Calu3 (cell line): ENCODE data around the gene CYP11A1. TPM values are rescaled to one million over a fixed set of nuclear protein-coding genes. Genes with fewer than 3 reads are reported as not detected.

Experiments
- BruUV-seq: library from RNA; stranded (reverse); fragments of 400-500 nt; replicated peaks from 2 replicates; lab custom pipeline; 2021; lab: Mats Ljungman, UMichigan
- CTCF ChIA-PET: fragments of 300-600 bp; sonication (Branson Sonifier 250); formaldehyde crosslinking; loops from one replicate; lab custom pipeline; 2022; ENCODE audit warnings: antibody characterized with exemption; lab: Charles Lee
- DNase-seq: peaks from one replicate; pipeline ENCODE4 v3.0.0; 2022
- H3K27ac Mint-ChIP-seq: one replicate; pipeline ENCODE4 v1.8.0; 2022; ENCODE audit warnings: mixed read lengths; ENCODE audit not compliant: unreplicated experiment
- H3K27me3 Mint-ChIP-seq: one replicate; pipeline ENCODE4 v1.8.0; 2022; ENCODE audit warnings: mixed read lengths; ENCODE audit not compliant: unreplicated experiment
- H3K36me3 Mint-ChIP-seq: one replicate; pipeline ENCODE4 v1.8.0; 2022; ENCODE audit warnings: mild to moderate bottlenecking, moderate library complexity, mixed read lengths; ENCODE audit not compliant: insufficient read depth, unreplicated experiment
- H3K4me1 Mint-ChIP-seq: one replicate; pipeline ENCODE4 v1.8.0; 2022; ENCODE audit warnings: mild to moderate bottlenecking, low read depth, mixed read lengths; ENCODE audit not compliant: unreplicated experiment
- H3K4me3 Mint-ChIP-seq: one replicate; pipeline ENCODE4 v1.8.0; 2022; ENCODE audit warnings: mild to moderate bottlenecking, low read depth, moderate library complexity, mixed read lengths; ENCODE audit not compliant: unreplicated experiment
- H3K9me3 Mint-ChIP-seq: one replicate; pipeline ENCODE4 v1.8.0; 2022; ENCODE audit warnings: low read depth, mixed read lengths; ENCODE audit not compliant: unreplicated experiment
- intact Hi-C: fragments of 100-400 bp; cut with micrococcal nuclease; formaldehyde crosslinking; loops from one replicate; pipeline ENCODE4 v1.10.0; 2022; ENCODE audit not compliant: unreplicated experiment
- total RNA-seq: library from RNA; stranded (reverse); gene quantifications from 2 replicates; pipeline ENCODE4 v1.2.3, GENCODE V29; 2022
- TF ChIP-seq, protein P1 (sequence below): fragments of 200-600 bp; IDR thresholded peaks from one replicate; pipeline ENCODE4 v1.8.0; 2022; ENCODE audit warnings: antibody characterized with exemption; ENCODE audit not compliant: unreplicated experiment

The CYP11A1 gene
- total RNA-seq, 1 experiment from 2014 or later: not detected

DNA sequence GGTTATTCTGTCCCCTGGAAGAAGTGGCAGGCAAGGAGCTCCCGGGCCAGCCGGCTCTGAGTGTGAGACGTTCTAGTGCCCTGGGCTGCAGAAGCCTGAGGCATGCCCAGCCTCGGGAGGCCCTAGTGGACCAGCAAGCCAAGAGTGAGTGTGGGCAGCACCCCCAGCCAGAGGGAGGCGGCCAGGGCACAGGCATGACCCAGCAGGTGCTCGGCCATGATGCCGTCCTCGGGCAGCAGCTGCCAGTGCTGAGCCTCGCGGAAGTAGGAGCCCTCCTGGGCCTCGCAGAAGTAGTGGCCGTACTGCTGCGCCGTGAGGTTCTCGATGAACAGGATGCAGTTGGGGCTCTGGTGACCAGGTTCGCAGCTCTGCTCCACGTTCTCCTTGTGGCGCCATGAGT lies 43.1 kb upstream of the CYP11A1 start:
- peaks cover 23% of the 10 kb centered on the region for H3K4me1 Mint-ChIP-seq
- CTCF ChIA-PET: no interaction called here
- intact Hi-C loops: no loop called here
- H3K9me3 Mint-ChIP-seq: no peaks in the 10 kb centered on the region
- H3K27ac Mint-ChIP-seq: no peak overlapping the region
- H3K27me3 Mint-ChIP-seq: no peaks in the 10 kb centered on the region
- peaks cover 60% of the 10 kb centered on the region for H3K36me3 Mint-ChIP-seq
- H3K4me3 Mint-ChIP-seq: no peak overlapping the region
- TF ChIP-seq, protein P1, sequence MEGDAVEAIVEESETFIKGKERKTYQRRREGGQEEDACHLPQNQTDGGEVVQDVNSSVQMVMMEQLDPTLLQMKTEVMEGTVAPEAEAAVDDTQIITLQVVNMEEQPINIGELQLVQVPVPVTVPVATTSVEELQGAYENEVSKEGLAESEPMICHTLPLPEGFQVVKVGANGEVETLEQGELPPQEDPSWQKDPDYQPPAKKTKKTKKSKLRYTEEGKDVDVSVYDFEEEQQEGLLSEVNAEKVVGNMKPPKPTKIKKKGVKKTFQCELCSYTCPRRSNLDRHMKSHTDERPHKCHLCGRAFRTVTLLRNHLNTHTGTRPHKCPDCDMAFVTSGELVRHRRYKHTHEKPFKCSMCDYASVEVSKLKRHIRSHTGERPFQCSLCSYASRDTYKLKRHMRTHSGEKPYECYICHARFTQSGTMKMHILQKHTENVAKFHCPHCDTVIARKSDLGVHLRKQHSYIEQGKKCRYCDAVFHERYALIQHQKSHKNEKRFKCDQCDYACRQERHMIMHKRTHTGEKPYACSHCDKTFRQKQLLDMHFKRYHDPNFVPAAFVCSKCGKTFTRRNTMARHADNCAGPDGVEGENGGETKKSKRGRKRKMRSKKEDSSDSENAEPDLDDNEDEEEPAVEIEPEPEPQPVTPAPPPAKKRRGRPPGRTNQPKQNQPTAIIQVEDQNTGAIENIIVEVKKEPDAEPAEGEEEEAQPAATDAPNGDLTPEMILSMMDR: no peak
- BruUV-seq: no TSS peak
- no peak for DNase-seq

DNA sequence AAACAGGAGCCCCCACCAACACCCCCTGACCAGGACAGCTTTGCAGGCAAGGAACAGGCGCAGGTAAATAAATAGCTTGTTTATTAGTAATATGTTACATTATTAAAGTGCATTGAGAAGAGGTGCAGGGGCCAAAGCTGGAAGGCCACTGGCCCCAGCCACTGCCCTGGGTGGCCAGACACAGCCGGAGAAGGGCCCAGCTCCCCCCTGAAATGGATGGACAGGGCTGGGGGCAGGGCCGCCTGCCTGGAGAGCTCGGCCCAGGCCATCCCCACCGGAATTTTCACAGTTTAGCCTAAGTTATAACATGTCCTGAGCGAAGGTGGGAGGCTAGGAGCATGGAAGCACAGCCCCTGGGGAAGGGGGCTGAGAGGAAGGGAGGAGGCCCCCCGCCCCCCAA lies 41.8 kb upstream of the CYP11A1 start:
- TF ChIP-seq, protein P1: no peak
- H3K27ac Mint-ChIP-seq: no peak overlapping the region
- intact Hi-C loops: no loop called here
- CTCF ChIA-PET: interaction anchor here (0.8 to 1.1 kb wide), 2 partner anchors 9 to 27 kb away, joined by 3 to 5 read pairs; no protein-coding TSS in a partner anchor
- peaks cover 58% of the 10 kb centered on the region for H3K36me3 Mint-ChIP-seq
- H3K27me3 Mint-ChIP-seq: no peaks in the 10 kb centered on the region
- H3K9me3 Mint-ChIP-seq: no peaks in the 10 kb centered on the region
- BruUV-seq: TSS peak; percentile 50
- H3K4me1 Mint-ChIP-seq: peaks cover 23% of the 10 kb centered on the region
- no peak for DNase-seq
- no peak overlapping the region for H3K4me3 Mint-ChIP-seq

DNA sequence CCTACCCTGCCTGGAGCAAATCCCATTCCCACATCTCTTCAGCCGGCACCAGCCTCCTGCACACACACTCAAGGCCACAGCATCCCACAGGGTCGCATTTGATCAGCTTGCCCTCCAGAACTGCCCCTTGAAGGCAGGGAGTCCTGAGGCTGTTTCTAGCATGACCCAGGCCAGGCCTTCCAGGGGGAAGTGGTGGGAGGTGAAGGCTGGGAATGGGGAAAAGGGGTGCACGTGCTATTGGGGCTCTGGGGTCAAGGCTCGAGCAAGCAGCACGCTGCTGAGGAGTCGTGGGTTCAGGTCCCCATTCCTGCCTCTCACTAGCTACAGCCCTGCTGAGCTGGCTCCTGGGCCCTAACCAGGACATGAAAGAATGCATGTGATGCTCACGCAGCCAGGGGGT lies 41.4 kb upstream of the CYP11A1 start:
- Mint-ChIP-seq H3K36me3 (peaks cover 58% of the 10 kb centered on the region), H3K9me3 (no peaks in the 10 kb centered on the region), H3K27ac (peak overlapping the region; percentile 6), H3K27me3 (no peaks in the 10 kb centered on the region), H3K4me1 (peaks cover 23% of the 10 kb centered on the region), H3K4me3 (no peak overlapping the region)
- CTCF ChIA-PET: interaction anchor here (0.8 to 1.9 kb wide), 3 partner anchors 10 to 27 kb away, joined by 3 to 8 read pairs (median 5); no protein-coding TSS in a partner anchor
- intact Hi-C loops: no loop called here
- DNase-seq: no peak
- TF ChIP-seq, protein P1: no peak
- no TSS peak for BruUV-seq

DNA sequence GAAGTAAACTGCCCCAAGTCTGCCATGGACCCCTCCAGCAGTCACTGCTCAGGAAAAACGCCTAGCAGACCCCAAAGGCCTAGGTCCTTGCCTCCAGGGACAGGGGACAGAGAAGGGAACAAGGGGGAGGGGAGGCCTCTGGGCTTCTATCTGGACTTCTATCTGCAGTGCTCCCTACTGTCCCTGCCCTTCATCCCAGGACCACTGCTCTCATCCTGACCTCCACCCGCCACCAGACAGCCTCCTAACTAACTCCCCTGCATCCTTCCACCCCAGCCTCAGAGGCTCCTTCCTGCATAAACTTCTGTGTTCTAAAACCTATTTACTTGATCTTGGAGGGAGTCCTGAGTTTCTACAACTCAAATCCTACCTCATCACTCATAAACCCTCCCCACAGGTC lies 40.9 kb upstream of the CYP11A1 start:
- intact Hi-C loops: no loop called here
- no peaks in the 10 kb centered on the region for H3K9me3 Mint-ChIP-seq
- no peak for DNase-seq
- no peak overlapping the region for H3K4me3 Mint-ChIP-seq
- peaks cover 23% of the 10 kb centered on the region for H3K4me1 Mint-ChIP-seq
- CTCF ChIA-PET: interaction anchor here (1.9 kb wide), 1 partner anchor 26 kb away, joined by 8 read pairs; no protein-coding TSS in a partner anchor
- TF ChIP-seq, protein P1: no peak
- BruUV-seq: no TSS peak
- H3K27me3 Mint-ChIP-seq: no peaks in the 10 kb centered on the region
- peaks cover 56% of the 10 kb centered on the region for H3K36me3 Mint-ChIP-seq
- peak overlapping the region; percentile 6 for H3K27ac Mint-ChIP-seq
